Hepatocyte (in vitro differentiated cells): ENCODE measurements around the gene APBA2.

ENCODE experiments used
- CTCF ChIP-seq: fragments of 200-600 bp; sonication (generic); IDR thresholded peaks from 2 replicates; pipeline ENCODE4 v1.5.1; 2016; ENCODE audit warnings: antibody characterized with exemption, mild to moderate bottlenecking; ENCODE audit not compliant: poor library complexity
- EZH2 ChIP-seq: fragments of 200-600 bp; sonication (generic); IDR thresholded peaks from 2 replicates; pipeline ENCODE4 v1.6.1; 2016; ENCODE audit warnings: antibody characterized with exemption, mild to moderate bottlenecking, borderline replicate concordance

GRCh38 chr15:28931828-28932227 lies 46.1 kb downstream of the APBA2 start:
- TF ChIP-seq CTCF (no peak), EZH2 (no peak)
